HL-60 (cell line): Measurements from ENCODE around the gene GET4.

Experiments
- CTCF ChIP-seq: IDR thresholded peaks from one replicate; pipeline ENCODE4 v1.5.1; 2011; ENCODE audit warnings: low read length, control low read depth, inconsistent platforms; ENCODE audit not compliant: insufficient read depth
- GABPA ChIP-seq: IDR thresholded peaks from 2 replicates; pipeline ENCODE4 v1.6.1; 2012; ENCODE audit warnings: low read depth
- REST ChIP-seq: IDR thresholded peaks from 2 replicates; pipeline ENCODE4 v1.6.1; 2012; ENCODE audit warnings: low read depth; ENCODE audit not compliant: insufficient replicate concordance
- SPI1 ChIP-seq: IDR thresholded peaks from 2 replicates; pipeline ENCODE4 v1.6.1; 2012; ENCODE audit warnings: low read depth, mild to moderate bottlenecking, borderline replicate concordance

- TF ChIP-seq CTCF (no peak), SPI1 (no peak), REST (no peak), GABPA (no peak)
Measured at GRCh38 chr7:889391-889790, 13.0 kb downstream of the GET4 start.
